Activated T-cell treated with anti-CD3 and anti-CD28 coated beads for 24 hours (primary cell): ENCODE data around the gene OPCML.

Experiments used
- DNase-seq: peaks from one replicate; pipeline ENCODE4 v3.0.0-alpha.2; 2020; ENCODE audit warnings: low read depth

The OPCML gene

GRCh38 chr11:133408936-133409335, 123.4 kb downstream of the OPCML start:
- no peak for DNase-seq

GRCh38 chr11:133408402-133408801, 123.9 kb downstream of the OPCML start:
- DNase-seq, result no peak

- DNase-seq, result no peak
Measured at GRCh38 chr11:133406489-133406888, 125.8 kb downstream of the OPCML start.

- no peak for DNase-seq
Measured at GRCh38 chr11:133403900-133404299, 128.4 kb downstream of the OPCML start.

- DNase-seq, result no peak
Measured at GRCh38 chr11:133402551-133402950, 129.8 kb downstream of the OPCML start.

GRCh38 chr11:133399855-133400625, 132.3 kb downstream of the OPCML start:
- DNase-seq, result no peak

- no peak for DNase-seq
Measured at GRCh38 chr11:133399294-133399693, 133.0 kb downstream of the OPCML start.

- DNase-seq, result no peak
Measured at GRCh38 chr11:133390803-133391202, 141.5 kb downstream of the OPCML start.

GRCh38 chr11:133388975-133389568, 143.2 kb downstream of the OPCML start:
- no peak for DNase-seq

GRCh38 chr11:133388260-133388659, 144.0 kb downstream of the OPCML start:
- DNase-seq, result no peak

- DNase-seq, result no peak
Measured at GRCh38 chr11:133386852-133387251, 145.4 kb downstream of the OPCML start.

- DNase-seq, result no peak
Measured at GRCh38 chr11:133386262-133386661, 146.0 kb downstream of the OPCML start.

GRCh38 chr11:133385781-133386180, 146.5 kb downstream of the OPCML start:
- no peak for DNase-seq

- no peak for DNase-seq
Measured at GRCh38 chr11:133384731-133385130, 147.6 kb downstream of the OPCML start.

GRCh38 chr11:133383689-133384088, 148.6 kb downstream of the OPCML start:
- no peak for DNase-seq

GRCh38 chr11:133383201-133383600, 149.1 kb downstream of the OPCML start:
- DNase-seq, result no peak

GRCh38 chr11:133382131-133382812, 150.0 kb downstream of the OPCML start:
- DNase-seq, result no peak

GRCh38 chr11:133381761-133382130, 150.6 kb downstream of the OPCML start:
- DNase-seq, result no peak

GRCh38 chr11:133366147-133366546, 166.2 kb downstream of the OPCML start:
- DNase-seq, result no peak

- DNase-seq, result no peak
Measured at GRCh38 chr11:133362916-133363315, 169.4 kb downstream of the OPCML start.

GRCh38 chr11:133362156-133362555, 170.1 kb downstream of the OPCML start:
- DNase-seq, result no peak

- no peak for DNase-seq
Measured at GRCh38 chr11:133361689-133361994, 170.7 kb downstream of the OPCML start.

- no peak for DNase-seq
Measured at GRCh38 chr11:133360860-133361688, 171.2 kb downstream of the OPCML start.
